GM21737 (cell line): ENCODE measurements around the gene AFAP1L1.

Source experiments
- ATAC-seq: cut with Tn5 transposase; IDR thresholded peaks from one replicate; pipeline ENCODE4 v1.9.1; 2021; ENCODE audit warnings: mild to moderate bottlenecking, moderate library complexity; ENCODE audit not compliant: unreplicated experiment

Gene AFAP1L1

GRCh38 chr5:149283626-149284480 is 12.2 kb downstream of the AFAP1L1 start:
- no peak for ATAC-seq

DNA sequence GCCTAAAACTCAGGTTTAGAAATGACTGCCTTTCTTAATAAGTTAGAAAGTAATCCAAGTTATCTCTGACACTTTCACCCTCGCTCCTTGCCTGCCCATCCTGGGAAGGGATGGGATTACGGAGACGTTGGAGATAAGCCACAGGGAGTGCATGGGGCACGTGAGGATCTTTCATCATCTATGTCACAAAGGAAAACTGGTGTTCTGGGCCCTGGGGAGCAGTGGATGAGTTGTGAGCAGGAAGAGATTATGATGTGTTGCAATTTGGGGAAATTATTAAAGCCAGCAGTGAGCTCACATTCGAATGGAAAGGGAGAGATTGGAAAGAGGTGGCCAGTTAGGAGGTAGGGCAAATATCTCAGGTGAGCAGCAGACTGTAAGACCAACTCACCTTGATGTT is 12.8 kb downstream of the AFAP1L1 start:
- no peak for ATAC-seq

DNA sequence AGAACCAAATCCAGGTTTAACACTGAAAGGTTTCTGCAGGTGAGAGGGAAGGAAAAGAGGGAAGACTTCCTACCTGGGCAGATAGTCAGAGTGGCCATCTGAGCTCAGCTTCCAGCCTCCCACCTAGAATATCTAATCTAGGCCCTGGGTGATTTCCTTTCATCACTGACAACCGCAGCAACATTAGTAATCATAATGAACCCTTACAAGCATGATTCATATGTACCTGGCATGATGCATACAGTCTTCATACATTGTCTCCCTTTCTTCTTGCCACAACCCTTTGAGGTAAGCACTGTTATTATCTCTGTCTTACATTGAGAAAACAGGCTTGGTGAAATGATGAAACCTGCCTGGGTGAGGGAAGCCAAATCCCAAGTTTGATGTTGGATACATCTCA is 13.5 kb downstream of the AFAP1L1 start:
- ATAC-seq = no peak

DNA sequence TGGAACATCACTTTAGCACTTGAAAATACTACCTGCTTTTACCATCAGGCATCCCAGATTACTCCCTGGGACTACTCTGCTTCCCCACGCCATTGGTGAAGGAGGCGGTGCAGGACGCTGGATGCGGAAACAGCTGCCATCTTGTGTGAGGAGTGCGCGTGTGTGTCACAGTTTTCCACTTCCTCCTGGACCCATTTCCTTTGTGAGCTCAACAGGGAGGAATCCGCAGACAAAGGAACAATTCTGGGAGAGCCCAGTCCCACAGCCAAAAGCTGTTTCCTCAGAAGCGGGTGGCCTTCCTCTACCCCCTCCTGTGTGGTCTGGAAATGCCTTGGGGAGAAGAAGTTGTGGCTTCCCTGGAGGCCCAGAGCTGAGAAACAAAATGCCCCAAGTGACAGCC is 16.8 kb downstream of the AFAP1L1 start:
- no peak for ATAC-seq

DNA sequence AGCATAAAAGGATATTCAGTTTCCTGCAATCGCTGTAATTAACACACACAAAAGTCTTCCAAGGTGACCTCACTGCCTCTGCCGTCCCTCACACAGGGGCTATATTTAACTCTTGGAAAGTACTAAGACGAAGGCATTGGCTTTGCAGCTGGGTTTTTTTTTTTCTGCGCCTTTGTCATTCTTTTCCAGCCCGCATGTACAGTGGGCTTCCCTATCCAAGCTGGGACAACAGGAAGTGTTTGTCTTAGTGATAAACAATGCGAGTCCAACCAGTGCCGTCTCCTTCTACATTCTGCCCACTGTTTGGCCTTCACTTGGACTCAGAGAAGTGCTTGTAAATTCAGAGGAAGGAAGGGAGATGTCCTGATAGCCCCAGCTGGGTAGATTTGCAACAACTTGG is 17.6 kb downstream of the AFAP1L1 start:
- no peak for ATAC-seq

DNA sequence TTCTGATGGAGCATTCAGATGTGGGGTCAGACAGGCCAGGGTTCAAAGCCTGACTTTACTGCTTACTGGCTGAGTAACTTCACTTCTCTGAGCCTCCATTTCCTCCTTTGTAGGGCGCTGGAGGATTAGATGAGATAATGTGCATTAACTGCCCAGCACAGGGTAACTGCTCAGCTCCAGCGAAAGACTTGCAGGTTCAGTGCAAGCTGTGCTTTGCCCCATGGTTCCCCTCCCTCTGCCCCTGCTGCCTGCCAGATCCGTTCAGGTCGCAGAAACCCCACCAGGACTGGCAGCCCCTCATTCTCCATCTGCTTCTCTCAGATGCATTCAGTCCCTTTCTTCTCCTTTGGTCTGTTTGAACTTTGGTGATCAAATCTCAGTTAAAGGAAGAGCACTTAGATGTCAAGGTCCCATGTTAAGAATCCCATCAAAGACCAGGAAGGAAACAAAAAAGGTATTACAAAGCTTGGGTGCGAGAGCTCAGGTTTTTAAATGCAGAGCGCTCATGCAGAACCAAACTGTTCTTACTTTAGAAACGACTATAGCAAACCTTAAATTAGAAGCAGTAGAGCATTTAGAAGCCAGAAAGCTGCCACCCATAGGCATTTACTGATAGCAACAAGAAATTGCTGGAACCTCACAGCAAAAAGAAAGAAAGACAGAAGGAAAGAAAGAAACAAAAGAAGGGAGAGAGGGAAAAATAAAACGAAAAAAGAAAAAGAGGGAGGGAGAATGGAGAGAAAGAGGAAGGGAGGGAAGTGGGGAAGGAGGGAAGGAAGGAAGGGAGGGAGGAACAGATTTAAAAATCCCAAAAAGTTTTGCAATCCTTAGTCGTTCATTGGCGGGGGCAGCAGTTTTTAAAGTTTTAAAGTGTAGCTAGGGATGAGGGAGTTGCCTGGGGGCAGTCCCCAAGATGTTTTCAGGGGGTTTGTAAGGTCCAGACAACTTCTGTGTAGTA is 23.5 kb downstream of the AFAP1L1 start:
- ATAC-seq = no peak

DNA sequence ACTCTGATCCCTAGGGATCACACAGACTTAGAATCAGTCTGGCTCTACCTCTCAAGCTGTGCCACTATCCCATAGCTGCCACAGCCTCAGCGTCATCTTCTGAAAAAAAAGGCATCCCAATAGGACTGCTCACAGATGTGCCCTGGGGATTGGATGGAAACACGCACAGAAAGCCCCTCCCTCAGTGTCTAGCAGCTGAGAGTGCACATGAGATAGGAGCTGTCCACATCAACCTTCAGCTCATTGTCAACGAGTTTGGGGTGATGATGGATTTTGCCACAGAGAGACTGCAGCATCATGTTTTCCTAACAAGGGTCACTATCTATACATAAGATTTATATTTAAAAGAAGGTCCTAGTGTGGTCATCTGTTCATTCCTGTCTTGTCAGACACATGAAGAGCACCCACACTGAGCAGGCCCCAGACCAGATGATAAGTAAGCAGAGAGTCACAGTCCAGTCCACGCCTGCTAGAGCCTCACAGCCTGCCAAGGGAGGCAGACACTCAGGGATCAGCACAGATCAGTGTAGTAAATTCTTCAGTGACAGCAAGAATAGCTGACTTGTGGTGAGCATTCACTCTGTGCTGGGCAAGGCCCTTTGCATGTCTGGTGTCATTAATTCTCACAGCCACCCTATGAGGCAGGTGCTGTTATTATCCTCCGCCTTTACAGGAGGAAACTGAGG is 25.8 kb downstream of the AFAP1L1 start:
- no peak for ATAC-seq

DNA sequence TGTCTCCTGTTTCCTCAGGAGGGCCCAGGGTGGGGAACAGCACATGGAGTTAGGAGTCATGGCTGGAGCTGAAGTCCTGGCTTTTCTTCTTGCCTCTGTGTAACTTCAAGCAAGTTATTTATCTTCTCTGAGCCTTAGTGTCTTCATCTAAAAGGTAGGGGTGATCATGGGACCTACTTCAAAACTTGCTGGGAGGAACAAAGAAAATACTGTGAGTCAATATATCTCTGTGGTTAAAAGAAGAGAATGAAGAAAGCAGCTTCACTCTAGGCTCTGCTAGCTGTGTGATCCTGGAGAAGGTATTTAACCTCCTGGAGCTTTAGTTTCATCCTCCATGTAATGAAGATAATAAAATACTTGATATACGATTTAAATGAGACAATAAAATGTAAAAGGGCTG is 26.5 kb downstream of the AFAP1L1 start:
- no peak for ATAC-seq

DNA sequence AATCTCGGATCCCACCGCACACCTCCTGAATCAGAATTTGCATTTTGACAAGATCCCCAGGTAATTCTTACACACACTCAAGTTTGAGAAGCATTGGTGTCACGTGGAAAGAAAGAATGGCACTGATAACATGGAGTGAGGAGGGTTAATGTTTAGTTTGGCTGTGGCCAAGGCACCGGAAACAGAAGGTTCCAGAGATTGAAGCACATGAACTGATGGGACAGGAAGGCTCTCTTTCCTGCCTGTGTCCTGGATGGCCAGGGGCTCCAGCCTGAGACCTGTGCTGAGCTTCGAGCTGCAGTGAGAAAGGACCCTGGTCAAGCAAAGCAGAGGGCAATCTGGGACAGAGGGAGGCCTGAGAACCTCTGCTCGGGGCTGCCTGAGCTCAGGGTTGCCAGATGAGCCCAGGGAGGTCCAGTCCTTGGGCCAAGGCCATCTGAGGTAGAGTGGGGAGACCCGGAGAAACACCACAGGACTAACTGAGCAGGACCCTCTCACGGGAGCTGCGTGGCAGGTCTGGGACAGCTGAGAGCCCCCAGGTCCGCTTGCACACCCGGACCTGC is 27.3 kb downstream of the AFAP1L1 start:
- no peak for ATAC-seq

DNA sequence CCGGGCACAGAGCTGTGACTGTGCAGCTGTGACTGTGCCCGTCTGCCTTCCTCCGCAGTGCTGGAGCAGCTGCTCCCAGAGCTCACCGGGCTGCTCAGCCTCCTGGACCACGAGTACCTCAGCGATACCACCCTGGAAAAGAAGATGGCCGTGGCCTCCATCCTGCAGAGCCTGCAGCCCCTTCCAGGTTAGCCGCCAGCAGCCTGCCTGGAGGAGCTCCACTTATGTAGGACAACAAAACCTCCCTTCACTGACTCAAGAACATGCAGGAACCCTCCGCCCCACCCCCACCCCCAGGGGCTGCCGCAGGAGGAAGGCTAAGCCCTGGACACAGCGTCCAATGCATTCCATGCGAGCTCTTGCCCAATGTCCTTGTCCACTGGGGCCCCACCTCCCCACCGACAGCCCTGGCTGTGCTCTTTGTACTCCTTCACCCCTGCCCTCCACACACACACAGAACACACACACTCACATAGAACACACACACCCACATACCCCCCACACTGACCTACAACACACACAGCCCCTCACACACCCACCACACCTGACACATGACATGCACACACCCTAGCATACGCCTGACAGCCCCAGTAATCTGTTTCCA is 27.9 kb downstream of the AFAP1L1 start:
- no peak for ATAC-seq

- ATAC-seq = no peak
Observed at GRCh38 chr5:149300441-149300840, 28.8 kb downstream of the AFAP1L1 start.

- no peak for ATAC-seq
Observed at GRCh38 chr5:149301049-149301743, 29.5 kb downstream of the AFAP1L1 start.

- no peak for ATAC-seq
Observed at GRCh38 chr5:149301744-149302380, 30.2 kb downstream of the AFAP1L1 start.

DNA sequence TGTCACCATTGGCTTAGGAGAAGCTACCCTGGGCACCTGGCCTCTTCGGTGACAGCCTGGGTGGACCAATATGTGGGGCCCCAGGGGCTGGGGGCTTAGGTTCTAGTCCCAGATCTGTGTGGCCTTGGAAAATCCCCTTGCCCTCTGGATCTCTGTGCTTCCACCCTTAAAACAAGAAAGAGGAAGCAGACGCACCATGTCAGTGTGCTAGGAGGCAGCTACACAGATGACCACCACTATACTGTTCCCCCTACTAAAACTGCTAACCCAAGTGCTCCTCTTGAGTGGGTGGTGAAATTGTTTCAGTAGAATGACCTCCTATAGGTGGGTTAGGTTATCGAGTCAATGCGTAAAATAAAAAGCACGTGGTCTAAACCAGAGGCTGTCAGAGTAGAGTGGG is 31.0 kb downstream of the AFAP1L1 start:
- no peak for ATAC-seq

DNA sequence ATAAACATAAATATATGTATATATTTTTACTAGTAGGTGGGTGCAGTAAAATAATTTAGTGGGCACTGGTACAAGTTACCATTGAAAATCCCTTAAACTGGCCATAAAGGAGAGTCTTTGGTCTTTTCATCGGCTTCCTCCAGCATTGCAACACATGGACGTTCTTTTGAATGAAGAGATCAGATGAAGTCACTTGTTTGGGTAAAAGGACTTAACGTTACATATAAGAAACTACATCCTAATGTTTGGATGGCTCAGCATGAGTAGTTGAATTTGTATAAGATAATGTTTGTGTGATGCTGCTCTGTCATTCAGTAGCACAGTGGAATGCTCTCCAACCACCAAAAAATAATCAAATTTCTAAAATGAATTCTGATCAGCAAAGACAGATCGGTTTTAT is 31.6 kb downstream of the AFAP1L1 start:
- no peak for ATAC-seq

- no peak for ATAC-seq
Observed at GRCh38 chr5:149304195-149305078, 32.8 kb downstream of the AFAP1L1 start.

DNA sequence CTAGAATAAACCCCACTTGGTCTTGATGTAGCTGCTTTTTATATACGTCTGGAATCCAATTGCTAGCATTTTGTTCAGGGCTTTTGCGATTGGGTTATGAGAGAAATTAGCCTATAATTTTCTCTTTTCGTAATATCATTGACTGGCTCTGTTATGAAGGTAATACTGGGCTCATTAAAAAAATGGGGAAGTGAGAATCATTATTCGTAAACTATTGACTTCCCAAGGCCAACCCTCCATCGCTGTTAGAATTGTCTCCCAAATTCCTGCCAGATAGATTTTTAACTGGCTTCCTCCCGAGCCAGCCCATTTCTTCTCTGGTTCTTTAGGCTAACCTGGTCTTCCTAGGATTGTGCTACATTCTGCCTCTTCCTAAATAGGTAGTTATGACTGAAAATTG is 37.7 kb downstream of the AFAP1L1 start:
- no peak for ATAC-seq

GRCh38 chr5:149310488-149310887 is 38.8 kb downstream of the AFAP1L1 start:
- no peak for ATAC-seq
